ENCODE results near the gene MYLK4.

Gene MYLK4

DNA sequence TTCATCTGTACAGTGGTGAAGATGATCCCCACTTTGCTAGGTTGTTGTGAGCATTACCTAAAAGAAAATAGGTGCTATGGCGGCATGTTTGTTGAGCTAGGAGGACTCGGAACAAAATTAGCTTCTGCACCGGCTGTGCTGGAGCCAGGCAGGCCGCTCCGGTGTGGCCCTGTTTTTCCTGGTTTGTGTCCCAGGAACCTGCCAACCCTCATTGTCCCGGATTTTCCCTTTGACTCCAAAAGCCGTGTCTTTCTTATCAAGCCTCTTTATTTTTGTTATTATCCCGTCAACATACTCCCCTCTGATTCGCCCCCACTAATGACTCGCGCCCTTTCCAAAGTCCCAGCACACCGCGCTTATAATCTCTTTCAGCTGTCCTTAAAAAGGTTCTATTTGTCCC lies 117.0 kb downstream of the MYLK4 start:
- TF ChIP-seq, protein P1, sequence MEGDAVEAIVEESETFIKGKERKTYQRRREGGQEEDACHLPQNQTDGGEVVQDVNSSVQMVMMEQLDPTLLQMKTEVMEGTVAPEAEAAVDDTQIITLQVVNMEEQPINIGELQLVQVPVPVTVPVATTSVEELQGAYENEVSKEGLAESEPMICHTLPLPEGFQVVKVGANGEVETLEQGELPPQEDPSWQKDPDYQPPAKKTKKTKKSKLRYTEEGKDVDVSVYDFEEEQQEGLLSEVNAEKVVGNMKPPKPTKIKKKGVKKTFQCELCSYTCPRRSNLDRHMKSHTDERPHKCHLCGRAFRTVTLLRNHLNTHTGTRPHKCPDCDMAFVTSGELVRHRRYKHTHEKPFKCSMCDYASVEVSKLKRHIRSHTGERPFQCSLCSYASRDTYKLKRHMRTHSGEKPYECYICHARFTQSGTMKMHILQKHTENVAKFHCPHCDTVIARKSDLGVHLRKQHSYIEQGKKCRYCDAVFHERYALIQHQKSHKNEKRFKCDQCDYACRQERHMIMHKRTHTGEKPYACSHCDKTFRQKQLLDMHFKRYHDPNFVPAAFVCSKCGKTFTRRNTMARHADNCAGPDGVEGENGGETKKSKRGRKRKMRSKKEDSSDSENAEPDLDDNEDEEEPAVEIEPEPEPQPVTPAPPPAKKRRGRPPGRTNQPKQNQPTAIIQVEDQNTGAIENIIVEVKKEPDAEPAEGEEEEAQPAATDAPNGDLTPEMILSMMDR (conservative IDR thresholded peaks at IDR 0.05; ENCODE audit: low read length), result no peak
- no peak for TF ChIP-seq EZH2phosphoT487 (IDR thresholded peaks at IDR 0.05; ENCODE audit: borderline replicate concordance)
- Histone ChIP-seq H3K9me3 (ENCODE audit: insufficient read depth, low read depth, low read length) (no peaks in the 10 kb centered on the region), H3F3A (ENCODE audit: low read depth) (no peaks in the 10 kb centered on the region), H3K27me3 (ENCODE audit: insufficient read depth, low read length, poor library complexity, severe bottlenecking) (no peaks in the 10 kb centered on the region), H3K9me2 (replicated peaks; ENCODE audit: low read depth, low read length) (no peaks in the 10 kb centered on the region), H4K20me1 (ENCODE audit: insufficient read depth, low read length, poor library complexity, severe bottlenecking) (no peaks in the 10 kb centered on the region), H2AFZ (ENCODE audit: low read length) (no peak overlapping the region), H3K4me2 (ENCODE audit: low read depth, low read length, poor library complexity, severe bottlenecking) (no peak overlapping the region), H3K4me3 (ENCODE audit: low read length, poor library complexity, severe bottlenecking) (no peak overlapping the region), H3K36me3 (ENCODE audit: insufficient read depth, low read length) (no peaks in the 10 kb centered on the region), H3K79me2 (ENCODE audit: insufficient read depth, low read length) (no peaks in the 10 kb centered on the region), H3K9ac (ENCODE audit: low read depth, low read length, poor library complexity, severe bottlenecking) (no peak overlapping the region), H3K4me1 (ENCODE audit: insufficient read depth, low read length, poor library complexity, severe bottlenecking) (peaks cover 24% of the 10 kb centered on the region)

- no peaks in the 10 kb centered on the region for H3K9me3 ChIP-seq (ENCODE audit: insufficient read depth, low read depth, low read length)
- H3K9me2 ChIP-seq (replicated peaks; ENCODE audit: low read depth, low read length), result no peaks in the 10 kb centered on the region
- TF ChIP-seq, protein P1 (conservative IDR thresholded peaks at IDR 0.05; ENCODE audit: low read length), result no peak
- no peak overlapping the region for H3K4me3 ChIP-seq (ENCODE audit: low read length, poor library complexity, severe bottlenecking)
- H3K4me2 ChIP-seq (ENCODE audit: low read depth, low read length, poor library complexity, severe bottlenecking), result no peak overlapping the region
- no peaks in the 10 kb centered on the region for H3F3A ChIP-seq (ENCODE audit: low read depth)
- H2AFZ ChIP-seq (ENCODE audit: low read length), result no peak overlapping the region
- H3K9ac ChIP-seq (ENCODE audit: low read depth, low read length, poor library complexity, severe bottlenecking), result no peak overlapping the region
- H3K79me2 ChIP-seq (ENCODE audit: insufficient read depth, low read length), result no peaks in the 10 kb centered on the region
- no peaks in the 10 kb centered on the region for H4K20me1 ChIP-seq (ENCODE audit: insufficient read depth, low read length, poor library complexity, severe bottlenecking)
- H3K27me3 ChIP-seq (ENCODE audit: insufficient read depth, low read length, poor library complexity, severe bottlenecking), result no peaks in the 10 kb centered on the region
- H3K4me1 ChIP-seq (ENCODE audit: insufficient read depth, low read length, poor library complexity, severe bottlenecking), result peaks cover 29% of the 10 kb centered on the region
- H3K36me3 ChIP-seq (ENCODE audit: insufficient read depth, low read length), result no peaks in the 10 kb centered on the region
These were observed 117.6 kb downstream of the MYLK4 start for GRCh38 chr6:2632976-2633584.

- TF ChIP-seq, protein P1 (conservative IDR thresholded peaks at IDR 0.05; ENCODE audit: low read length), result no peak
- no peak for TF ChIP-seq EZH2phosphoT487 (IDR thresholded peaks at IDR 0.05; ENCODE audit: borderline replicate concordance)
- Histone ChIP-seq H3K9me2 (replicated peaks; ENCODE audit: low read depth, low read length) (no peaks in the 10 kb centered on the region), H4K20me1 (ENCODE audit: insufficient read depth, low read length, poor library complexity, severe bottlenecking) (no peaks in the 10 kb centered on the region), H3K9ac (ENCODE audit: low read depth, low read length, poor library complexity, severe bottlenecking) (no peak overlapping the region), H3K4me3 (ENCODE audit: low read length, poor library complexity, severe bottlenecking) (no peak overlapping the region), H3F3A (ENCODE audit: low read depth) (no peaks in the 10 kb centered on the region), H3K4me1 (ENCODE audit: insufficient read depth, low read length, poor library complexity, severe bottlenecking) (peaks cover 36% of the 10 kb centered on the region), H3K9me3 (ENCODE audit: insufficient read depth, low read depth, low read length) (no peaks in the 10 kb centered on the region), H3K27me3 (ENCODE audit: insufficient read depth, low read length, poor library complexity, severe bottlenecking) (no peaks in the 10 kb centered on the region), H2AFZ (ENCODE audit: low read length) (no peak overlapping the region), H3K36me3 (ENCODE audit: insufficient read depth, low read length) (no peaks in the 10 kb centered on the region), H3K79me2 (ENCODE audit: insufficient read depth, low read length) (no peaks in the 10 kb centered on the region), H3K4me2 (ENCODE audit: low read depth, low read length, poor library complexity, severe bottlenecking) (no peak overlapping the region)
These were observed 118.4 kb downstream of the MYLK4 start for GRCh38 chr6:2632368-2632767.

Measured in Loucy (cell line).